HEK293T (cell line): ENCODE results near the gene TSKU.
"Not testable (repeated sequence)": the region's sequence is repeated elsewhere in the genome, so short reads cannot be mapped to it uniquely, and the experiment has no call there.

Experiments
- BHLHE40 ChIP-seq: fragments of 450-650 bp; IDR thresholded peaks from 2 replicates; pipeline ENCODE4 v1.6.1; 2016; ENCODE audit warnings: mild to moderate bottlenecking, moderate library complexity, borderline replicate concordance
- FOXA1 ChIP-seq: fragments of 450-650 bp; IDR thresholded peaks from 2 replicates; pipeline ENCODE4 v1.6.1; 2016; ENCODE audit warnings: mild to moderate bottlenecking
- FOXK2 ChIP-seq: fragments of 450-650 bp; IDR thresholded peaks from 2 replicates; pipeline ENCODE4 v1.6.1; 2016; ENCODE audit warnings: mild to moderate bottlenecking
- FOXM1 ChIP-seq: fragments of 450-650 bp; IDR thresholded peaks from 2 replicates; pipeline ENCODE4 v1.6.1; 2017; ENCODE audit warnings: mild to moderate bottlenecking, borderline replicate concordance
- PKNOX1 ChIP-seq: fragments of 450-650 bp; IDR thresholded peaks from 2 replicates; pipeline ENCODE4 v1.6.1; 2016
- SP1 ChIP-seq: fragments of 450-650 bp; IDR thresholded peaks from 2 replicates; pipeline ENCODE4 v1.6.1; 2017
- SUZ12 ChIP-seq: fragments of 450-650 bp; IDR thresholded peaks from 2 replicates; pipeline ENCODE4 v1.6.1; 2016; ENCODE audit warnings: mild to moderate bottlenecking
- TARDBP ChIP-seq: fragments of 450-650 bp; IDR thresholded peaks from 2 replicates; pipeline ENCODE4 v1.6.1; 2016
- ZNF384 ChIP-seq: fragments of 450-650 bp; IDR thresholded peaks from 2 replicates; pipeline ENCODE4 v1.6.1; 2016

GRCh38 chr11:76815678-76816077, 32.5 kb downstream of the TSKU start:
- TF ChIP-seq SUZ12, FOXM1, PKNOX1, SP1, ZNF384, TARDBP, FOXA1, BHLHE40, FOXK2: not testable (repeated sequence)
